Esophagus muscularis mucosa (tissue), 4 donors: ENCODE data around the gene PANX1. TPM values are rescaled to one million over a fixed set of nuclear protein-coding genes. Genes with fewer than 3 reads are reported as not detected.
"Not testable (repeated sequence)": the region's sequence is repeated elsewhere in the genome, so short reads cannot be mapped to it uniquely, and the experiment has no call there.

Experiments
- DNase-seq: peaks from one replicate; pipeline ENCODE4 v3.0.0-alpha.2; 2017; ENCODE audit errors: extremely low spot score
- H3K27ac ChIP-seq, 4 donors: fragments of 200-600 bp; sonication (generic); replicated peaks in 1 of 4; 1 replicate in 3 of 4; 2 replicates in 1 of 4; pipeline ENCODE4 v1.5.1; 2016 to 2019; ENCODE audit warnings: mild to moderate bottlenecking in 1 of 4
- H3K27me3 ChIP-seq, 4 donors: fragments of 200-600 bp; sonication (generic); one replicate each; pipeline versions ENCODE4 v1.5.1 to v1.6.0; 2016 to 2019
- H3K36me3 ChIP-seq, 4 donors: fragments of 200-600 bp; sonication (generic); one replicate each; pipeline ENCODE4 v1.5.1; 2016 to 2019
- H3K4me1 ChIP-seq, 4 donors: fragments of 200-600 bp; sonication (generic); one replicate each; pipeline ENCODE4 v1.5.1; 2016 to 2019
- H3K4me3 ChIP-seq, 4 donors: fragments of 200-600 bp; sonication (generic); 1 replicate in 2 of 4; 2 replicates in 2 of 4; pipeline ENCODE4 v1.5.1; 2016 to 2019; ENCODE audit warnings: mild to moderate bottlenecking in 4 of 4, moderate library complexity in 1 of 4
- H3K9me3 ChIP-seq, 4 donors: fragments of 200-600 bp; sonication (generic); 1 replicate in 3 of 4; 2 replicates in 1 of 4; pipeline ENCODE4 v1.5.1; 2016 to 2019
- EP300 ChIP-seq: sonication (generic); formaldehyde crosslinking; IDR thresholded peaks from one replicate; pipeline ENCODE4 v1.6.1; 2017; ENCODE audit warnings: antibody characterized with exemption
- POLR2A ChIP-seq: fragments of 450-650 bp; IDR thresholded peaks from one replicate; pipeline ENCODE4 v1.6.1; 2017; ENCODE audit warnings: antibody characterized with exemption, moderate library complexity, mild to moderate bottlenecking, low read depth
- POLR2AphosphoS5 ChIP-seq, 2 donors: sonication (generic); formaldehyde crosslinking; IDR thresholded peaks; one replicate each; pipeline ENCODE4 v1.6.1; 2017; ENCODE audit warnings: antibody characterized with exemption in 2 of 2
- whole genome bisulfite sequencing: methylation state at CpG from one replicate; pipeline ENCODE4 v1.1.5; 2018; 5-methylcytosine and 5-hydroxymethylcytosine counted together
- intact Hi-C: fragments of 100-400 bp; cut with DNase I; formaldehyde crosslinking; loops from one replicate; pipeline ENCODE4 v1.15.1; 2023
- total RNA-seq, 4 donors: library from RNA; depleted of rRNA; stranded (reverse); fragments of >200 nt; gene quantifications; one replicate each; pipeline versions ENCODE4 v1.1.0 to v1.2.1, GENCODE V29; 2016
- TF ChIP-seq, protein P1 (sequence below), 3 experiments: fragments of 200-600 bp in 2 of 3; fragments of 450-650 bp in 1 of 3; sonication (generic) in 2 of 3; IDR thresholded peaks; one replicate each; pipeline ENCODE4 v1.5.1; 2017 to 2019; ENCODE audit warnings: antibody characterized with exemption in 3 of 3, mild to moderate bottlenecking in 2 of 3, moderate library complexity in 1 of 3

PANX1 gene
- total RNA-seq, 4 donors from 2014 or later = 25.7 to 35.6 (median 29.7) TPM

DNA sequence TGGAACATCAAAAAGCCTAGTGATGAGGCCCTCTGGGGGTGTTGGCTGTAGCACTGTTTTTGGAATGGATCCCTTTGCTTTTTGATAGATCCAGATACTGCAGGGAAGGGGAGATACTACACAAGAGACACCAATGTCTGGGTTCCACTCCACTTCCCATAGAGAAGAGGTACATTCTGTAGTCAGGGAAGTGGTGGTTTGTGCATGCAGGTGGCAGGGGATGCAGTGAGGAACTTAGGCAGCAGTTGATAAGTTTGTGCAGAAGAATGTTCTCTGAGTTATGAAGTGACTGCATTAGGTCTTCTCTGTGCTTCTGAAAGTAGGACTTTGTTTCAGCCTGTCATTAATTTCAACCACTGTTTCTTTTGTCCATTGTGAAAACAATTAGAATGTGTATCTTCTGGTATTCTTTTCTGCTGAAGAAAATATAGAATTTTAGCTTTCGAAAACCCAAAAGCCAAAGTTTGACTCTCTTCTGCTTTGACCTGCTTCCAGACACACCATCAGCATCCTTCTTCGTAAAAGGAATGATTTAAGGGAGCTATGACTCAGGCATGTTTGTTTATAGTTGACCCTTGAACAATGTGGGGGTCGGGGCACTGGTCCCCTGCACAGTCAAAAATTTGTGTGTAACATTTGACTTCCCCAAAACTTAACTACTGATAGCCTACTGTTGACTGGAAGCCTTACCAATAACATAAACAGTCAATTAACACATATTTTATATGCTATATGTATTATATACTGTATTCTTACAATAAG lies 25.6 kb downstream of the PANX1 start:
- H3K27me3 ChIP-seq = no peaks in the 10 kb centered on the region
- 72% methylated on average over 3 of the region's 3 CpGs for WGBS
- H3K4me1 ChIP-seq = peaks cover 27 to 62% (median 55%) of the 10 kb centered on the region in 4 donors
- H3K27ac ChIP-seq = no peak overlapping the region
- no peak for DNase-seq
- H3K36me3 ChIP-seq = peaks cover 0 to 13% (median 6%) of the 10 kb centered on the region in 4 donors
- H3K4me3 ChIP-seq = no peak overlapping the region
- intact Hi-C loops = no loop called here
- H3K9me3 ChIP-seq = no peaks in the 10 kb centered on the region
- TF ChIP-seq EP300 (no peak), POLR2AphosphoS5 (IDR thresholded peaks at IDR 0.05) (no peak), POLR2A (no peak)
- TF ChIP-seq, protein P1, sequence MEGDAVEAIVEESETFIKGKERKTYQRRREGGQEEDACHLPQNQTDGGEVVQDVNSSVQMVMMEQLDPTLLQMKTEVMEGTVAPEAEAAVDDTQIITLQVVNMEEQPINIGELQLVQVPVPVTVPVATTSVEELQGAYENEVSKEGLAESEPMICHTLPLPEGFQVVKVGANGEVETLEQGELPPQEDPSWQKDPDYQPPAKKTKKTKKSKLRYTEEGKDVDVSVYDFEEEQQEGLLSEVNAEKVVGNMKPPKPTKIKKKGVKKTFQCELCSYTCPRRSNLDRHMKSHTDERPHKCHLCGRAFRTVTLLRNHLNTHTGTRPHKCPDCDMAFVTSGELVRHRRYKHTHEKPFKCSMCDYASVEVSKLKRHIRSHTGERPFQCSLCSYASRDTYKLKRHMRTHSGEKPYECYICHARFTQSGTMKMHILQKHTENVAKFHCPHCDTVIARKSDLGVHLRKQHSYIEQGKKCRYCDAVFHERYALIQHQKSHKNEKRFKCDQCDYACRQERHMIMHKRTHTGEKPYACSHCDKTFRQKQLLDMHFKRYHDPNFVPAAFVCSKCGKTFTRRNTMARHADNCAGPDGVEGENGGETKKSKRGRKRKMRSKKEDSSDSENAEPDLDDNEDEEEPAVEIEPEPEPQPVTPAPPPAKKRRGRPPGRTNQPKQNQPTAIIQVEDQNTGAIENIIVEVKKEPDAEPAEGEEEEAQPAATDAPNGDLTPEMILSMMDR (IDR thresholded peaks at IDR 0.05) = no peak

DNA sequence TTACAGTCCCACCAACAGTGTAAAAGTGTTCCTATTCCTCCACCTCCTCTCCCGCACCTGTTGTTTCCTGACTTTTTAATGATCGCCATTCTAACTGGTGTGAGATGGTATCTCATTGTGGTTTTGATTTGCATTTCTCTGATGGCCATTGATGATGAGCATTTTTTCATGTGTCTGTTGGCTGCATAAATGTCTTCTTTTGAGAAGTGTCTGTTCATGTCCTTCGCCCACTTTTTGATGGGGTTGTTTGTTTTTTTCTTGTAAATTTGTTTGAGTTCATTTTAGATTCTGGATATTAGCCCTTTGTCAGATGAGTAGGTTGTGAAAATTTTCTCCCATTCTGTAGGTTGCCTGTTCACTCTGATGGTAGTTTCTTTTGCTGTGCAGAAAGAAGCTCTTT lies 28.7 kb downstream of the PANX1 start:
- H3K4me1 ChIP-seq = peaks cover 5 to 31% (median 24%) of the 10 kb centered on the region in 4 donors
- H3K4me3 ChIP-seq, H3K27me3 ChIP-seq, intact Hi-C loops, H3K27ac ChIP-seq, H3K9me3 ChIP-seq, DNase-seq: not testable (repeated sequence)
- H3K36me3 ChIP-seq = peaks cover 0 to 17% (median 6%) of the 10 kb centered on the region in 4 donors
- WGBS = 95% methylated on average over 3 of the region's 3 CpGs

DNA sequence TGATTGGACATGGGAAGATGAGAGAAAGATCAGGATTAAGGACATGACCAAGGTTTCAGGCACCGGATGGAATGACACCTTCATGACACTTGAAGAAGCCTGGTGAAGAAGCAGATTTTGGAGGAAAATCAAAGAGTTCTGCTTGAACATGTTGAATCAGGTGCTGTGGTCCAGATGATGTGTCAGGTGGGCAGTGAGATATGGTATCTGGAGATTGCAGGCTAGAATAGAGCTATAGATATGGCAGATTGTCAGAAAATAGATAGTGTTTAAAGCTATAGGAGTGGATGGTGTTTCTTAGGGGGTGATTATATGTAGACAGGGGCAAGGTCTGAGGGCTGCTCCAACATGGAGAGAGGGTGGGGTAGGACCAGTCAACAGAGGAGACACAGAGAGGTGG lies 40.2 kb downstream of the PANX1 start:
- no peak overlapping the region for H3K27ac ChIP-seq
- DNase-seq = no peak
- H3K36me3 ChIP-seq = no peaks in the 10 kb centered on the region
- peaks cover 0 to 9% (median 3%) of the 10 kb centered on the region in 4 donors for H3K4me1 ChIP-seq
- no peaks in the 10 kb centered on the region for H3K27me3 ChIP-seq
- 93% methylated on average over 1 of the region's 1 CpG for WGBS
- no peak overlapping the region for H3K4me3 ChIP-seq
- intact Hi-C loops = no loop called here
- H3K9me3 ChIP-seq = peaks cover 0 to 4% (median 0%) of the 10 kb centered on the region in 4 donors
- TF ChIP-seq, protein P1 (IDR thresholded peaks at IDR 0.05) = no peak
- TF ChIP-seq POLR2A (no peak), EP300 (no peak)

DNA sequence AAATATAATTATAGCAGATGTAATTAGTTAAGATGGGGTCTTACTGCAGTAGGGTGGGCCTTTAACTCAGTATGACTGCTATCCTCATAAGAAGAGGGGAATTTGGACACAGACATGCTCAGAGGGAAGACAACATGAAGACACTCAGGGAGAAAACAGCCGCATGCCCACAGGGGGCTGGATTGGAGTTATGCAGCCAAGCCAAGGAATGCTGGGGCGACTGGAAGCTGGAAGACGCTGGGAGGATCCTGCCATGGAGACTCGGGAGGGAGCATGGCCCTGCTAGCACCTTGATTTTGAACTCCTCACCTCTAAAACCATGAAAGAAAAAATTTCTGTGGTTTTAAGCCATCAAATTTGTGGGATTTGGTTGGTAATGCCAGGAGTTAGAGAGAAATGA lies 40.9 kb downstream of the PANX1 start:
- intact Hi-C loops = no loop called here

DNA sequence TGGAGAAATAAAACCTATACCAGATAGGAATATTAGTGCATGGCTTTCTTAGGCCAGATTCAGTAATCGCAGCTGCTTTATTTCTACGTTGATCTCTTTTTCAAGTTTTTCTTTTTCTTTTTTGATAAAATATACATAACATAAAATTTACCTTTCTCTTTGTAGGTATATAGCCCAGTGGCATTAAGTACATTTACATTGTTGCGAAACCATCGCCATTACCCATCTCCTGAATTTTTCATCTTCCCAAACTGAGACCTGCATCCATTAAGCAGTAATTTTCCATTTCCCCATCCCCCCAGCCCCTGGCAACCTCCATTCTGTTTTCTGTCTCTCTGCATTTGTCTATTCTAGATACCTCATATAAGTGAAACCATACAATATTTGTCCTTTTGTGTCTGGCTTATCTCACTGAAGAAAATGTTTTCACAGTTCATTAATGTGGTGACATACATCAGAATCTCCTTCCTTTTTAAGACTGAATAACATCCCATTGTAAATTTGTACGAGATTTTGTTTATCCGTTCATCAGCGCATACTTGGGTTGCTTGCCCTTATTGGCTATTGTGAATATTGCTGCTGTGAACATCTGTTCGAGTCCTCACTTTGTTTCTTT lies 41.4 kb downstream of the PANX1 start:
- intact Hi-C loops = no loop called here
- no peak for TF ChIP-seq POLR2A
- TF ChIP-seq, protein P1 (IDR thresholded peaks at IDR 0.05) = no peak
- no peak for TF ChIP-seq EP300
- Histone ChIP-seq H3K4me1 (peaks cover 0 to 11% (median 10%) of the 10 kb centered on the region in 4 donors), H3K9me3 (peaks cover 0 to 4% (median 0%) of the 10 kb centered on the region in 4 donors), H3K4me3 (no peak overlapping the region), H3K36me3 (no peaks in the 10 kb centered on the region), H3K27me3 (no peaks in the 10 kb centered on the region), H3K27ac (no peak overlapping the region)
- WGBS = 82% methylated on average over 8 of the region's 8 CpGs
- DNase-seq = peak; percentile 21

More for the DNA sequence above, 40.9 kb downstream of the PANX1 start:
- Histone ChIP-seq H3K27ac (no peak overlapping the region), H3K9me3 (peaks cover 0 to 4% (median 0%) of the 10 kb centered on the region in 4 donors), H3K4me1 (peaks cover 0 to 9% (median 6%) of the 10 kb centered on the region in 4 donors), H3K27me3 (no peaks in the 10 kb centered on the region), H3K36me3 (no peaks in the 10 kb centered on the region), H3K4me3 (no peak overlapping the region)
- no peak for DNase-seq
- TF ChIP-seq EP300 = no peak
- TF ChIP-seq, protein P1 (IDR thresholded peaks at IDR 0.05) = no peak
- WGBS = 88% methylated on average over 4 of the region's 4 CpGs
